ENCODE data around the gene TNFRSF4. TPM values are rescaled to one million over a fixed set of nuclear protein-coding genes. Genes with fewer than 3 reads are reported as not detected.

Gene TNFRSF4
- total and polyA plus RNA-seq, 2 of the 8 experiments (the other 6 are each of a cell fraction or from before 2014, with no cell fraction given) = 0.06 TPM; not detected in 1

DNA sequence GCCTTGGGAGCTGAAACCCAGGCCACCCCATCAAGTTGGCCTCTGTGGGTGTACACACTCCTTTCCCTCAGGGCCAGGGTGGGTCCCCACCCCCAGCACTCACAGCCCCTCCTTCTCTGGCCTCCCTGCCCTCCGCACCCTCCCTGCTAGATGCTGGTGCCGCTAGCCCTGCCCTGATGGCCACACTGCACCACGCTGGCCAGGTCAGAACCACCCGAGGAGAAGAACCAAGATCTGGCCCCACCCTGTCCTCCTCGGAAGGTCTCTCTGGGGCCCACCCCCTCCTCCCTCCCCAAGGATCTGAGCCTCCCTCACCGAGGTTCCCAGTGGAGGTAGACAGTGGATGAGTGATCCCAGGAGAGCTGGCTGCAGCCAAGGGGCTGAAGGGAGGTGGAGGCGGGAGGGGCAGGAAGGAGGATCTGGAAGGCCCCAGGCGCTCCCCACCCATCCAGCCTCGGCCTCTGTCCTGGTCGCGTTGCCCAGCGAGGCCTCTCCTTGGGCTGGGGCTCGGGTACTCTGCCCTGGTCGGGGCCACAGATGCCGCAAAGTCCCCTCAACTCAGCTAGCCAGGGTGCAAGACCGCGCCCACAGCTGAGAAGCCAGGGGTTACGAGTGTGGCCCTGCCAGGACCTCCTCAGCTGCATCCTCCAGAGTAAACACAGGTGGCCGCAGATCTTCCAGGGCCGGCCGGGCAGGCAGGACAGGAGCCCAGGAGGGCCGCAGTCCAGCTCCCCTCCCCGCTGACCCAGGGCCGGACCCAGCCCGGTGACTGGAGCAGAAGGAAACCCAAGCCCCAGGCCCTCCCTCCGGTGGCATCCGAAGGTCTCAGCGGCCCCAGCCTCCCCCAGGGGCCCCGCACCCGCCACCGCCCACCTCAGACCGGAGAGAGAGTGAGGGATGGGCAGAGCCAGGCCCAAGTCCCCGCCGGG is 23.3 kb upstream of the TNFRSF4 start (continued):
- no peak for TF ChIP-seq PHF8 (conservative IDR thresholded peaks at IDR 0.05; ENCODE audit: low read depth, low read length)
- no peak for TF ChIP-seq POU5F1 (IDR thresholded peaks at IDR 0.05; ENCODE audit: low read depth, low read length)
- TF ChIP-seq SP2 (IDR thresholded peaks at IDR 0.05; ENCODE audit: low read length) = no peak
- TF ChIP-seq SP4 (IDR thresholded peaks at IDR 0.05; ENCODE audit: low read length) = no peak
- TF ChIP-seq SIN3A (conservative IDR thresholded peaks at IDR 0.05 in 1 of 2, IDR thresholded peaks at IDR 0.05 in 1 of 2; ENCODE audit: low read depth in 1 of 2, low read length in 2 of 2) = no peak
- TF ChIP-seq EGR1 (IDR thresholded peaks at IDR 0.05; ENCODE audit: borderline replicate concordance, low read depth, low read length) = no peak
- TF ChIP-seq CBX5 (IDR thresholded peaks at IDR 0.05; ENCODE audit: low read depth, low read length) = no peak
- TF ChIP-seq ZNF274 (IDR thresholded peaks at IDR 0.05; ENCODE audit: borderline replicate concordance, extremely low read depth, low read length) = no peak
